H9 (cell line): ENCODE results near the gene GPC6. TPM values are rescaled to one million over a fixed set of nuclear protein-coding genes. Genes with fewer than 3 reads are reported as not detected.

Experiments used
- DNase-seq: peaks from one replicate; pipeline ENCODE4 v3.0.0-alpha.2; 2017
- H2AFZ ChIP-seq: one replicate; pipeline ENCODE4 v1.6.1; 2013; ENCODE audit warnings: mild to moderate bottlenecking, low read length, control low read depth, moderate library complexity
- H2AK5ac ChIP-seq: 2 replicates; pipeline ENCODE4 v1.6.1; 2013; ENCODE audit warnings: low read length, control low read depth, mixed read lengths; ENCODE audit not compliant: insufficient read length
- H2BK120ac ChIP-seq: one replicate; pipeline ENCODE4 v1.6.1; 2013; ENCODE audit warnings: low read depth, mild to moderate bottlenecking, low read length, control low read depth, inconsistent platforms; ENCODE audit not compliant: poor library complexity, severe bottlenecking
- H2BK12ac ChIP-seq: 2 replicates; pipeline ENCODE4 v1.6.1; 2013; ENCODE audit warnings: low read length, control low read depth, mixed read lengths, low read depth; ENCODE audit not compliant: insufficient read length
- H2BK15ac ChIP-seq: 2 replicates; pipeline ENCODE4 v1.6.1; 2013; ENCODE audit warnings: low read depth, low read length, control low read depth
- H2BK20ac ChIP-seq: one replicate; pipeline ENCODE4 v1.6.1; 2013; ENCODE audit warnings: low read depth, mild to moderate bottlenecking, low read length, control low read depth, inconsistent platforms; ENCODE audit not compliant: poor library complexity, severe bottlenecking
- H2BK5ac ChIP-seq: 2 replicates; pipeline ENCODE4 v1.6.1; 2013; ENCODE audit warnings: low read length, control low read depth, mixed read lengths; ENCODE audit not compliant: insufficient read length
- H3K14ac ChIP-seq: 2 replicates; pipeline ENCODE4 v1.6.1; 2013; ENCODE audit warnings: low read length, control low read depth; ENCODE audit not compliant: insufficient read depth
- H3K18ac ChIP-seq: 2 replicates; pipeline ENCODE4 v1.6.1; 2013; ENCODE audit warnings: low read depth, mild to moderate bottlenecking, mixed read lengths, low read length, control low read depth; ENCODE audit not compliant: insufficient read length
- H3K23ac ChIP-seq: 2 replicates; pipeline ENCODE4 v1.6.1; 2013; ENCODE audit warnings: low read length, control low read depth, mixed read lengths, low read depth; ENCODE audit not compliant: insufficient read length
- H3K23me2 ChIP-seq: 2 replicates; pipeline ENCODE4 v1.6.1; 2013; ENCODE audit warnings: low read depth, mild to moderate bottlenecking, mixed read lengths, low read length, control low read depth; ENCODE audit not compliant: insufficient read length, poor library complexity, severe bottlenecking
- H3K27ac ChIP-seq: 2 replicates; pipeline ENCODE4 v1.5.1; 2013; ENCODE audit warnings: low read length, control low read depth, mixed read lengths, low read depth; ENCODE audit not compliant: insufficient read length
- H3K27me3 ChIP-seq: 2 replicates; pipeline ENCODE4 v1.6.1; 2013; ENCODE audit warnings: low read length, control low read depth, inconsistent platforms; ENCODE audit not compliant: insufficient read depth
- H3K4ac ChIP-seq: 2 replicates; pipeline ENCODE4 v1.6.1; 2013; ENCODE audit warnings: low read depth, mild to moderate bottlenecking, control low read depth, inconsistent platforms, low read length, moderate library complexity
- H3K4me1 ChIP-seq: 2 replicates; pipeline ENCODE4 v1.6.1; 2013; ENCODE audit warnings: low read length, control low read depth, inconsistent platforms; ENCODE audit not compliant: insufficient read depth
- H3K4me2 ChIP-seq: 2 replicates; pipeline ENCODE4 v1.6.1; 2013; ENCODE audit warnings: low read length, control low read depth, mixed read lengths; ENCODE audit not compliant: insufficient read length, insufficient read depth
- H3K56ac ChIP-seq: 2 replicates; pipeline ENCODE4 v1.6.1; 2013; ENCODE audit warnings: low read depth, mild to moderate bottlenecking, mixed read lengths, low read length, control low read depth; ENCODE audit not compliant: insufficient read length
- H3K79me1 ChIP-seq: 2 replicates; pipeline ENCODE4 v1.6.1; 2013; ENCODE audit warnings: low read depth, mild to moderate bottlenecking, moderate library complexity, low read length, control low read depth, inconsistent platforms; ENCODE audit not compliant: insufficient read depth, poor library complexity, severe bottlenecking
- H3K79me2 ChIP-seq: 2 replicates; pipeline ENCODE4 v1.6.1; 2013; ENCODE audit warnings: low read length, control low read depth, inconsistent platforms; ENCODE audit not compliant: insufficient read depth
- H3K9ac ChIP-seq: 2 replicates; pipeline ENCODE4 v1.6.1; 2013; ENCODE audit warnings: low read length, control low read depth, mixed read lengths; ENCODE audit not compliant: insufficient read length; ENCODE audit errors: extremely low read depth
- H3K9me3 ChIP-seq: one replicate; pipeline ENCODE4 v1.6.1; 2013; ENCODE audit warnings: low read depth, low read length, inconsistent platforms; ENCODE audit not compliant: control insufficient read depth
- H3T11ph ChIP-seq: one replicate; pipeline ENCODE4 v1.6.1; 2013; ENCODE audit warnings: mild to moderate bottlenecking, low read length, control low read depth, inconsistent platforms
- H4K20me1 ChIP-seq: one replicate; pipeline ENCODE4 v1.6.1; 2013; ENCODE audit not compliant: control insufficient read depth, insufficient read length, insufficient read depth
- H4K5ac ChIP-seq: 2 replicates; pipeline ENCODE4 v1.6.1; 2013; ENCODE audit warnings: low read depth, mild to moderate bottlenecking, mixed read lengths, low read length, control low read depth; ENCODE audit not compliant: insufficient read length
- H4K8ac ChIP-seq: replicated peaks from 2 replicates; pipeline ENCODE4 v1.6.1; 2013; ENCODE audit warnings: low read length, control low read depth, mixed read lengths, low read depth; ENCODE audit not compliant: insufficient read length
- H4K91ac ChIP-seq: 2 replicates; pipeline ENCODE4 v1.6.1; 2013; ENCODE audit warnings: low read depth, mild to moderate bottlenecking, moderate library complexity, mixed read lengths, low read length, control low read depth; ENCODE audit not compliant: insufficient read length
- H3K27ac Mint-ChIP-seq, 3 experiments: 2 replicates in 2 of 3; 3 replicates in 1 of 3; pipeline ENCODE4 v1.8.0; 2020 to 2021; ENCODE audit warnings: mixed read lengths in 3 of 3, mild to moderate bottlenecking in 1 of 3, moderate library complexity in 1 of 3
- H3K27me3 Mint-ChIP-seq: 2 replicates; pipeline ENCODE4 v1.8.0; 2021; ENCODE audit warnings: low read depth, mild to moderate bottlenecking, moderate library complexity, mixed read lengths
- H3K36me3 Mint-ChIP-seq, 3 experiments: 2 replicates in 2 of 3; 3 replicates in 1 of 3; pipeline ENCODE4 v1.8.0; 2020 to 2021; ENCODE audit warnings: low read depth in 3 of 3, mixed read lengths in 3 of 3; ENCODE audit not compliant: insufficient read depth in 1 of 3
- H3K4me1 Mint-ChIP-seq, 2 experiments: 2 replicates each; pipeline ENCODE4 v1.8.0; 2020; ENCODE audit warnings: mixed read lengths in 2 of 2
- H3K4me3 Mint-ChIP-seq, 2 experiments: 2 replicates in 1 of 2; 3 replicates in 1 of 2; pipeline ENCODE4 v1.8.0; 2020 to 2021; ENCODE audit warnings: mild to moderate bottlenecking in 2 of 2, mixed read lengths in 2 of 2, moderate library complexity in 1 of 2
- H3K9me3 Mint-ChIP-seq, 2 experiments: 2 replicates in 1 of 2; 3 replicates in 1 of 2; pipeline ENCODE4 v1.8.0; 2020; ENCODE audit warnings: mild to moderate bottlenecking in 2 of 2, mixed read lengths in 2 of 2, moderate library complexity in 1 of 2
- WGBS: extraction: QIAGEN DNeasy Blood & Tissue Kit; methylation state at CpG from one replicate; pipeline ENCODE4 v1.1.7; 2013; ENCODE audit warnings: missing lambda C conversion rate, low lambda C conversion rate, mixed read lengths; ENCODE audit not compliant: insufficient read length; ENCODE audit errors: extremely low coverage; 5-methylcytosine and 5-hydroxymethylcytosine counted together
- total RNA-seq: library from RNA; stranded (reverse); gene quantifications from 2 replicates; pipeline ENCODE4 v1.2.1, GENCODE V29; 2021
- TF ChIP-seq, protein P1 (sequence below): fragments of 200-600 bp; sonication (generic); conservative IDR thresholded peaks from 3 replicates; pipeline ENCODE4 v1.8.0; 2021; ENCODE audit warnings: antibody characterized with exemption, mild to moderate bottlenecking

Gene GPC6
- total RNA-seq, 1 experiment from 2014 or later = 15.6 TPM

- Histone ChIP-seq H3K9me3 (no peaks in the 10 kb centered on the region), H3K4ac (no peak overlapping the region), H2BK5ac (no peak overlapping the region), H4K20me1 (no peaks in the 10 kb centered on the region), H4K8ac (no peak overlapping the region), H3K27ac (no peak overlapping the region), H3K23ac (no peak overlapping the region), H3K4me1 (no peaks in the 10 kb centered on the region; the same call in 1 of the 2 replicates), H3K79me1 (no peaks in the 10 kb centered on the region), H4K91ac (no peak overlapping the region), H3K9ac (no peak overlapping the region), H2BK120ac (no peak overlapping the region), H3K18ac (no peak overlapping the region), H3T11ph (no peak overlapping the region), H3K27me3 (no peaks in the 10 kb centered on the region), H2AK5ac (peak overlapping the region; percentile 25), H3K4me2 (no peak overlapping the region), H4K5ac (no peak overlapping the region), H2BK20ac (no peak overlapping the region), H3K56ac (no peak overlapping the region), H2BK15ac (no peak overlapping the region), H3K23me2 (no peaks in the 10 kb centered on the region), H3K79me2 (0 out of 2 replicates have a peak, but pooled peaks cover 2% of the 10 kb centered on the region), H3K14ac (no peak overlapping the region), H2BK12ac (no peak overlapping the region), H2AFZ (no peak overlapping the region)
- WGBS = no CpG with 5 or more reads among the region's 4 CpGs
- no peaks in the 10 kb centered on the region for H3K9me3 Mint-ChIP-seq
- no peak for DNase-seq
- TF ChIP-seq, protein P1, sequence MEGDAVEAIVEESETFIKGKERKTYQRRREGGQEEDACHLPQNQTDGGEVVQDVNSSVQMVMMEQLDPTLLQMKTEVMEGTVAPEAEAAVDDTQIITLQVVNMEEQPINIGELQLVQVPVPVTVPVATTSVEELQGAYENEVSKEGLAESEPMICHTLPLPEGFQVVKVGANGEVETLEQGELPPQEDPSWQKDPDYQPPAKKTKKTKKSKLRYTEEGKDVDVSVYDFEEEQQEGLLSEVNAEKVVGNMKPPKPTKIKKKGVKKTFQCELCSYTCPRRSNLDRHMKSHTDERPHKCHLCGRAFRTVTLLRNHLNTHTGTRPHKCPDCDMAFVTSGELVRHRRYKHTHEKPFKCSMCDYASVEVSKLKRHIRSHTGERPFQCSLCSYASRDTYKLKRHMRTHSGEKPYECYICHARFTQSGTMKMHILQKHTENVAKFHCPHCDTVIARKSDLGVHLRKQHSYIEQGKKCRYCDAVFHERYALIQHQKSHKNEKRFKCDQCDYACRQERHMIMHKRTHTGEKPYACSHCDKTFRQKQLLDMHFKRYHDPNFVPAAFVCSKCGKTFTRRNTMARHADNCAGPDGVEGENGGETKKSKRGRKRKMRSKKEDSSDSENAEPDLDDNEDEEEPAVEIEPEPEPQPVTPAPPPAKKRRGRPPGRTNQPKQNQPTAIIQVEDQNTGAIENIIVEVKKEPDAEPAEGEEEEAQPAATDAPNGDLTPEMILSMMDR = no peak
- H3K4me3 Mint-ChIP-seq = no peak overlapping the region
- H3K4me1 Mint-ChIP-seq = peaks cover 3 to 13% of the 10 kb centered on the region in 2 experiments; a peak in 2 of 4 replicates
- H3K36me3 Mint-ChIP-seq = no peaks in the 10 kb centered on the region
- no peaks in the 10 kb centered on the region for H3K27me3 Mint-ChIP-seq
- peak overlapping the region in 1 of 3 experiments; percentile 29; a peak in 2 of 7 replicates for H3K27ac Mint-ChIP-seq
Observed at GRCh38 chr13:93398167-93399035, 171.8 kb downstream of the GPC6 start.
